ENCODE results near the gene CGRRF1. TPM values are rescaled to one million over a fixed set of nuclear protein-coding genes. Genes with fewer than 3 reads are reported as not detected.
A peak's percentile ranks its signal among the peaks of the same experiment; 100 is the strongest.

Gene CGRRF1, protein sequence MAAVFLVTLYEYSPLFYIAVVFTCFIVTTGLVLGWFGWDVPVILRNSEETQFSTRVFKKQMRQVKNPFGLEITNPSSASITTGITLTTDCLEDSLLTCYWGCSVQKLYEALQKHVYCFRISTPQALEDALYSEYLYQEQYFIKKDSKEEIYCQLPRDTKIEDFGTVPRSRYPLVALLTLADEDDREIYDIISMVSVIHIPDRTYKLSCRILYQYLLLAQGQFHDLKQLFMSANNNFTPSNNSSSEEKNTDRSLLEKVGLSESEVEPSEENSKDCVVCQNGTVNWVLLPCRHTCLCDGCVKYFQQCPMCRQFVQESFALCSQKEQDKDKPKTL
- 10 to 100 TPM; 13.4 to 19.4 (median 17.3) TPM for polyA plus RNA-seq (ENCODE audit: insufficient read length in 10 of 10)
- long read RNA-seq, donor 1, transcript CGRRF1-201 (6 exons, 2,057 nt), result major isoform, 9 of 10 reads
- long read RNA-seq, donor 1, partial matches to known transcripts, result 0 of 10 reads
- long read RNA-seq, donor 1, other reads (novel, unspliced or antisense), result 0 of 10 reads
- long read RNA-seq, donor 2, partial matches to known transcripts, result 0 of 4 reads
- long read RNA-seq, donor 2, other reads (novel, unspliced or antisense), result 0 of 4 reads
- long read RNA-seq, donor 3, result 0 reads
- long read RNA-seq, donor 4, partial matches to known transcripts, result 0 of 4 reads
- long read RNA-seq, donor 4, other reads (novel, unspliced or antisense), result 0 of 4 reads
- long read RNA-seq, donor 5, transcript CGRRF1-201 (6 exons, 2,057 nt), result major isoform, 5 of 6 reads
- long read RNA-seq, donor 5, partial matches to known transcripts, result 0 of 6 reads
- long read RNA-seq, donor 5, other reads (novel, unspliced or antisense), result 0 of 6 reads
- long read RNA-seq, donor 6, transcript CGRRF1-201 (6 exons, 2,057 nt), result major isoform, 7 of 7 reads
- long read RNA-seq, donor 6, partial matches to known transcripts, result 0 of 7 reads
- long read RNA-seq, donor 6, other reads (novel, unspliced or antisense), result 0 of 7 reads
- long read RNA-seq, donor 7, partial matches to known transcripts, result 0 of 4 reads
- long read RNA-seq, donor 7, other reads (novel, unspliced or antisense), result 0 of 4 reads
- long read RNA-seq, donor 8, partial matches to known transcripts, result 0 of 3 reads
- long read RNA-seq, donor 8, other reads (novel, unspliced or antisense), result 0 of 3 reads
- long read RNA-seq, donor 9, result 0 reads

DNA sequence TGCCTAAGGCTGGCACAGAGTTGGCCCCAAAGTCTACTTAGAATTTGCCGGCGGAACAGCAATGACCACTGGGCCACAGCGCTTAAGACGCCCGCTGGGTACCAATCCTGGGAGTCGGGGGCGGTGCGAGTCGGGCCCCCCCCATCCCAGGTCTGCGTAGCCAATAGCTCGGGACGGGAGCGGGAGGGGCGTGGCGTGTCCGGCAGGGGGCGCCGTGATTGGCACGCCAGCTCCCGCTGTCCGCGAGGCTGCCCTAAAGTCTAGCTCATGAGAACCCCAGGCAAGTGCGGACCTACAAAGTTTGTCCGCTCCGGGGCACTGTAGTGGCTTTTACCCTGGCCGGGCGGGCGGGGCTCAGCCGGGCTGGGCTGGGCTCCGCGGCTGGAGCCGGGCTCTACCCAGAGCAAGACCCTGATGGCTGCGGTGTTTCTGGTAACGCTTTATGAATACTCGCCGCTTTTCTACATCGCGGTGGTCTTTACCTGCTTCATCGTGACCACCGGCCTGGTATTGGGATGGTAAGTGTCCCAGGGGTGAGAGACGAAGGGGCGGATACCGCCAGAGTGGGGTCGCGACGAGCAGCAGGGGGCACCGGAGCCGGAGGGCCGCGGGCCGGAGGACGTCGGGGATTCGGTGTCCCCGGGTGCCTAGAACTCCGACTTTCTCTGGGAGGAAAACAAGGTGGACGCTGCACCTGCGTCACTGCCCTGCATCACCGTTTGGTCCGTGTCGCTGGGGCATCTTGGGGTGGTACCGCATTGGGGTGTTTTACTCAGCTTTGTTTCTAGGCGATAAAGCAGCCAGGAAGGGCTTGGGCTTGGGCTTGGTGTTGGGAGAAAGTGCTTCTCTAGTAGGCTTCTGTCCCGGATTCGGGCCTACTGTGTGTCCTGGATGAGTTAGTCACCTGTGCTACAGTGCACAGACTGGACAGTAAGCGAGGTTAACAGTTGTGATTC is at the start of gene CGRRF1:
Gene CGRRF1, plus strand, starts transcription at position 361 of the 956 bp plus-strand sequence. Its CDS starts 54 bp downstream, at position 415.
- DNase-seq, result peak; percentile 98 to 99 (median 98)

DNA sequence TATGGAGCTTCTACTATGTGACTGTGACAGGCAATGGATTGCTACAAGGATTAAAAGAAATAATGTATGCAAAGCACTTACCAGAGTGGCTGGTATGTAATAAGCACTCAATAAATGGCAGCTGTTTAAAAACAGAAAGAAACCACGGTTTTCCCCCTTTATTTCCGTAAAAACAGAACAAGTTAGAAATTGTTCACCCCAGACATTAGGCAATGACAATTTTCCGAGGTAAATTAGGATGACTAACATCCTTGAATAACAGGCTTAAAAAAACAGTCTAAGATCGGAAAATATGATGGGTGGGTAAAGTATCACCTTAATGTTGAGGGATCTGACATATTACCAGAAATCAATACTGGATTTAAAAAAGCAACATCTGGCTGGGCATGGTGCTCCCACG is 47.7 kb upstream of the CGRRF1 start:
- DNase-seq, result no peak

GRCh38 chr14:54465654-54466053 is 44.1 kb upstream of the CGRRF1 start:
- DNase-seq, result no peak

DNA sequence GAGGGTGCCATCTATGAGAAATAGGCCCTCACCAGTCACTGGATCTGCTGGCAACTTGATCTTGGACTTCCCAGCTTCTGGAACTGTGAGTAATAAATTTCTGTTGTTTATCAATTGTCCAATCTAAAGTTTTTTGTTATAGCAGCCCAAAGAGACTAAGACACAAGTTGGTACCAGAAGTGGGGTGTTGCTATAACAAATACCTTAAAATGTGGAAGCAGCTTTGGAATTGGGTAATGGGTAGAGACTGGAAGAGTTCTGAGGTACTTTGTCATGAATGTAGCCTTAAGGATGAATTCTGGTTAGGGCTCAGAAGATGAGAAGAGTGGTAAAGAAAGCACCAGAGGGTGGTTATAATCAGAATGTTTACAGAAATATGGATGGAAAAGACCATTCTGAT is 42.4 kb upstream of the CGRRF1 start:
- no peak for DNase-seq

GRCh38 chr14:54470701-54471100 is 39.0 kb upstream of the CGRRF1 start:
- no peak for DNase-seq

- DNase-seq, result no peak
Observed at GRCh38 chr14:54471641-54472040, 38.1 kb upstream of the CGRRF1 start.

- DNase-seq, result no peak
Observed at GRCh38 chr14:54472315-54472714, 37.4 kb upstream of the CGRRF1 start.

DNA sequence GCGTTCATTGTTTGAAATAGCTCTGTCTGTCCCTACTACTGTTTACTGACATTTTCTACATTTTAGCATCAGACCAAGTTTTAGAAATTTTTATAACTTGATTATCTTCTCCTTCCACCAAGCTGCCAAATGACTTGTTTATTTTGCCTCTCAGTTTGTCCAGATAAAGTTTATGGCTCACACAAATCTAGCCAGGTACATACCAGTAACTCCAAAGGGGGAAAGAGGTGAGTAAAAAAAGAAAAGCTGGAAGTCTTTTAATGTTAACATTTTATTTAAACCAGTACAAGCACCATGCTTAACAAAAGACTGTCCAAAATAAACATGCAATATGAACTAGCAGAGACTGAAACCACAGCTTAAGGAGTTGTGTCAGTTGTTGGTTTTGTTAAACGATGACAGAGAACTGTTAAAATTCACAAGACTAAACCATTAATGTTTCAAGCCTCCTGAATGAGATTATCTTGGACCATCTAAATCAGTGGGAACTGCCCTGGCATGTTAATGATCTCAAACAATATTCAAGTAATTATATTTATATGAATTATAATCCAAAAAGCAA is 35.4 kb upstream of the CGRRF1 start:
- no peak for DNase-seq

GRCh38 chr14:54475187-54475899 is 34.4 kb upstream of the CGRRF1 start:
- DNase-seq, result peak in 2 of 3 donors; percentile 18 to 56

DNA sequence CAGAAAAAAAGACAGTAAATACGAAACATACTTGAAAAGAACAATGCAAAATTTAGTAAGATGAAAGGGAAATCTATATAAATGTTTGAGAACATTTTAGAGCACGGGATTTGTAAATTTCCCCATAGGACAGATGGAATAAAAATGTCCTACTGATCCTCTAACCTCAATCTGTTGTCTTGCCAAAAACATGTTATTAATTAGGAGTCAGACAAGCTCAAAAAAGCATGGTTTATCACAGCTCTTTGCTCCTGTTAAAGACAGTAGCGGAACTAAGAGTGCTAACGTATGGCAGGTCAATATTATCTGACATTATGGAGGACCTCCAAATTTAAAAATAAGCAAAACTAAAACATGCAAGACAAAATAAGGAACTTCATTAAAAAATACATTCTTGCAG is 33.8 kb upstream of the CGRRF1 start:
- DNase-seq, result peak in 1 of 3 donors; percentile 15

GRCh38 chr14:54478636-54479215 is 31.0 kb upstream of the CGRRF1 start:
- no peak for DNase-seq

DNA sequence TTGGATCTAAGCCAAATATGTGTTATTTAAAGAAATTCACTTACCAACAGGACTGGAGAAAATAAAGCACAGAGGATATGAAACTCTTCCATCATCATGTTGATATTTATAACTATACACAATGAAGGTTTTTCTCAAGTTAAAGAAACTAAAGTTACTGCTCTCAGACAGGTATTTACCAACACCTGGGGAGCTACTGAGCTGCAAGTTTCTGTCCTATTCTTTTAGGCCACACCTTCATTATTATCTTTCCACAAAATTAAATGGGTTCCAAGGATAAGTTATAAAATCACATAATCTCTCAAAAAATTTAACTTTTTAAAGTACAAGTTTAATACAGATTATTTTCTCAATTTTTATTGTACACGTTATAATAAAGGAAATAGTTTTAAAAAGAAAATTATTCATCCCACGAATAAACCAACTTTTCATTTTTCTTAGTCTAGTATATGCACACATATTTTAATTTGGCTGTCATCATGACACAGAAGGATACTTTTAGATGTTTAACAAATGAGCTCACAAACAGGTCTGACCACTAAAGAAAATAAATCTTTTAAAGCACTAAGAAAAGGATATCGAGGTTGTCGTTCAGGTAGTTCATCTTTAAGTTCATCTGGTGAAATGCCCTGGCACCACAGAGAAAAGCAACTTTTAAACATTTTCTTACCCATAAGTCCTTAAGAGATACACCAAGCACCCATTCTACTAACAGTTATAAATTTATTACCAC is 28.7 kb upstream of the CGRRF1 start:
- no peak for DNase-seq

DNA sequence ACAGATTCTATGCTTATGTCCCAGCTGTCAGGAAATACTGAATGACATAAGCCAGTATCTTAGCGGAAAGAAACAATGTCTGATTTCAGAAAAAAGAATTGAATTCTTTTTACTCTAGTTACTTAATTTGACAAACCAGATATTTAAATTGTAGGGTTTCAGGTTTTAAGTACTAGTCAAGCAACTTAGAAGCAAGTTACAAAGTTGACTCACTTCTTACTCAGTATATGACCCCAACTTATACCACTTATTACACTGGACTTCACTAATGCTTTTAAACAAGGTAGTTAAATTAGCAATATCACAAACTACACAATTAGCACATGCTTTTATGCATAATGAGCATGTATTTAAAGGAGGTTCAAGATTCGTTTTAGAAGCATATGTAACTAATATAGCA is 28.0 kb upstream of the CGRRF1 start:
- DNase-seq, result no peak

DNA sequence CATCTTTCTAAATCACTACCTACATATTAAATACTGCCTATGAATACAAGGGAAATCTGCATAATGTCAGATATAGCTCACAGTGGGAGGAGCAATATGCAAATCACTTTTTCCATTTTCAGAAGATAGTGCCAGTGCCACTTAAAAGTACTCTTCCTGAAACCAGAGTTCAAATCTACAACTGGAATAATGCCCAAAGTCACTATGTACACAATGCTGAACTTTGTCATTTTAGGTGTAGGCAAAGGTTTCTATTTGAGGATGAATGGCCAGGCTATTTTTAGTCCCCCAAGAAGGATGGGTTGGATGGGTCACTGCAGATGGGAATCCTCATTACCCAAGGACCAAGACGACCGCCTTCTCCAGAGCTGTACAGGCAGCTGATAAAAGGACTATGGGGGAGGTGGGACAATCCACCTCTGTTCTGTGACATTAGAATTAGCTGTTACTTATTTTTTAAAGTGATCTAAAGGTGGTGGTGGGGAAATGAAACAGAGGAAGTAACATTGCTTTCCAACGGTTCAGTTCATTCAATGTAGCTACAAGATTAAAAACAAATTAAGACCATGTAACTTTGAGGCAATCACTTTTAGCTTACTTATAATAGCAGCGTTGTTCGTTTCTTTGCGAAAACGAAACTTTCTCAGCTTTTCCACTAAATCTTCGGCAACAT is 26.5 kb upstream of the CGRRF1 start:
- DNase-seq, result no peak

- DNase-seq, result no peak
Observed at GRCh38 chr14:54483846-54484245, 25.9 kb upstream of the CGRRF1 start.

- no peak for DNase-seq
Observed at GRCh38 chr14:54486685-54487084, 23.0 kb upstream of the CGRRF1 start.

GRCh38 chr14:54487771-54488170 is 21.9 kb upstream of the CGRRF1 start:
- DNase-seq, result peak in 2 of 3 donors; percentile 22 to 43

- no peak for DNase-seq
Observed at GRCh38 chr14:54488318-54488645, 21.4 kb upstream of the CGRRF1 start.
